Endothelial cell of umbilical vein (primary cell): Measurements from ENCODE around the gene CCDC12.

ENCODE experiments used
- EZH2 ChIP-seq: IDR thresholded peaks from 2 replicates; pipeline ENCODE4 v1.6.1; 2012; ENCODE audit warnings: borderline replicate concordance, low read depth, mild to moderate bottlenecking, moderate library complexity, low read length, inconsistent platforms; ENCODE audit not compliant: severe bottlenecking
- FOS ChIP-seq: IDR thresholded peaks from 2 replicates; pipeline ENCODE4 v1.6.1; 2011; ENCODE audit warnings: mild to moderate bottlenecking, low read length, moderate library complexity, borderline replicate concordance; ENCODE audit not compliant: insufficient read depth
- POLR2A ChIP-seq: IDR thresholded peaks from 2 replicates; pipeline ENCODE4 v1.6.1; 2012; ENCODE audit warnings: low read depth, mild to moderate bottlenecking, control low read depth, low read length
- POLR2AphosphoS5 ChIP-seq: IDR thresholded peaks from 2 replicates; pipeline ENCODE4 v1.6.1; 2012; ENCODE audit warnings: low read depth, mild to moderate bottlenecking, control low read depth, low read length, moderate library complexity; ENCODE audit not compliant: insufficient read depth
- TF ChIP-seq, protein P1 (sequence below), 2 donors: IDR thresholded peaks; 1 replicate in 1 of 2; 2 replicates in 1 of 2; pipeline ENCODE4 v1.5.1; 2011; ENCODE audit warnings: low read length in 2 of 2, mild to moderate bottlenecking in 2 of 2, moderate library complexity in 2 of 2, control low read depth in 1 of 2, inconsistent platforms in 1 of 2, low read depth in 1 of 2; ENCODE audit not compliant: insufficient read depth in 1 of 2; ENCODE audit errors: extremely low read depth in 1 of 2

DNA sequence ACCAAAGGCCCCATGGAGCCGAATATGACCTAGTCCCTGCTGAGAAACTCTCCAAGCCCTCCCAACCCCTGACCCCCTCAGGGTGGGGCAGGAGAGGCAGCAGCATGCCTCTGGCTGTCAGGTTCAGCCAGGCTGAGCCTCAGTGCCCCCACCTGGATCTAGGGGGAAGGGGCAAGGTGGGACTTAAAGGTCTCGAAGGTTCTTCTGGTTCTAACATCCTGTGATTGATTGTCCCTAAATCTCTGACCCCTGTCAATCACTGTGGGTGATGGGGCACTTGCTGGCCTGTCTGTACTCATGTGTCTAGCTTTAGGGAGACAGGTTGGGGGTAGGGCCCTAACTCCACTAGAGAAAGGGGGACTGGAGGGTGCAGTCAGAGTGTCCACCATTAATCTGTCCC lies 16.7 kb upstream of the CCDC12 start:
- TF ChIP-seq EZH2: no peak
- TF ChIP-seq POLR2AphosphoS5: no peak
- TF ChIP-seq, protein P1, sequence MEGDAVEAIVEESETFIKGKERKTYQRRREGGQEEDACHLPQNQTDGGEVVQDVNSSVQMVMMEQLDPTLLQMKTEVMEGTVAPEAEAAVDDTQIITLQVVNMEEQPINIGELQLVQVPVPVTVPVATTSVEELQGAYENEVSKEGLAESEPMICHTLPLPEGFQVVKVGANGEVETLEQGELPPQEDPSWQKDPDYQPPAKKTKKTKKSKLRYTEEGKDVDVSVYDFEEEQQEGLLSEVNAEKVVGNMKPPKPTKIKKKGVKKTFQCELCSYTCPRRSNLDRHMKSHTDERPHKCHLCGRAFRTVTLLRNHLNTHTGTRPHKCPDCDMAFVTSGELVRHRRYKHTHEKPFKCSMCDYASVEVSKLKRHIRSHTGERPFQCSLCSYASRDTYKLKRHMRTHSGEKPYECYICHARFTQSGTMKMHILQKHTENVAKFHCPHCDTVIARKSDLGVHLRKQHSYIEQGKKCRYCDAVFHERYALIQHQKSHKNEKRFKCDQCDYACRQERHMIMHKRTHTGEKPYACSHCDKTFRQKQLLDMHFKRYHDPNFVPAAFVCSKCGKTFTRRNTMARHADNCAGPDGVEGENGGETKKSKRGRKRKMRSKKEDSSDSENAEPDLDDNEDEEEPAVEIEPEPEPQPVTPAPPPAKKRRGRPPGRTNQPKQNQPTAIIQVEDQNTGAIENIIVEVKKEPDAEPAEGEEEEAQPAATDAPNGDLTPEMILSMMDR (IDR thresholded peaks at IDR 0.05; ENCODE audit: extremely low read depth in 1 of 2, insufficient read depth in 1 of 2, low read depth in 1 of 2, low read length in 2 of 2): no peak
- TF ChIP-seq FOS: no peak
- TF ChIP-seq POLR2A: no peak
